HCT116 (cell line): Measurements from ENCODE around the gene FTSJ3. TPM values are rescaled to one million over a fixed set of nuclear protein-coding genes. Genes with fewer than 3 reads are reported as not detected.

Experiments
- ATAC-seq: fragments of 200-7000 bp; cut with Tn5 transposase; 2 replicates; pipeline ENCODE4 v1.9.1; 2020; ENCODE audit warnings: mild to moderate bottlenecking, moderate library complexity
- BruUV-seq: library from RNA; stranded (reverse); fragments of 400-500 nt; replicated peaks from 2 replicates; lab custom pipeline; 2021; lab: Mats Ljungman, UMichigan
- CTCF ChIA-PET: fragments of 300-600 bp; sonication (Branson Sonifier 250); formaldehyde crosslinking; loops from one replicate; lab custom pipeline; 2021; ENCODE audit warnings: antibody characterized with exemption; lab: Charles Lee
- POLR2A ChIA-PET: fragments of 300-600, 350-600 bp; sonication (Branson Sonifier 250); formaldehyde crosslinking; loops from one replicate; lab custom pipeline; 2021; ENCODE audit warnings: antibody characterized with exemption; lab: Charles Lee
- RAD21 ChIA-PET, 2 experiments: fragments of 300-600 bp; sonication (Branson Sonifier 250); formaldehyde crosslinking; loops; one replicate each; lab custom pipeline; 2023; ENCODE audit warnings: low total read pairs in 2 of 2; ENCODE audit not compliant: uncharacterized antibody in 2 of 2, unreplicated experiment in 2 of 2, low non-redundant PET in 1 of 2; lab: Charles Lee
- DNase-seq: peaks from one replicate; pipeline ENCODE4 v3.0.0-alpha.2; 2010; ENCODE audit warnings: low read depth, low spot score
- H2AFZ ChIP-seq: fragments of 200-600 bp; shearing (Covaris generic), sonication (generic); 2 replicates; pipeline ENCODE4 v1.6.1; 2017; ENCODE audit warnings: low read depth, mixed run types, mixed read lengths, antibody characterized with exemption, low read length; ENCODE audit not compliant: poor library complexity, severe bottlenecking
- H3K27ac ChIP-seq: 2 replicates; pipeline ENCODE4 v1.5.1; 2012; ENCODE audit warnings: low read depth, low read length
- H3K27me3 ChIP-seq: fragments of 200-600 bp; sonication (generic); 2 replicates; pipeline ENCODE4 v1.6.1; 2016; ENCODE audit warnings: mixed run types, low read length, mixed read lengths; ENCODE audit not compliant: insufficient read depth
- H3K36me3 ChIP-seq, 2 experiments: fragments of 200-500 bp in 1 of 2; fragments of 200-600 bp in 1 of 2; sonication (Bioruptor generic) in 1 of 2; sonication (generic) in 1 of 2; 2 replicates each; pipeline versions ENCODE4 v1.5.1 to v1.6.1; 2014 to 2016; ENCODE audit warnings: low read length in 2 of 2, inconsistent platforms in 1 of 2, mixed read lengths in 1 of 2, mixed run types in 1 of 2; ENCODE audit not compliant: insufficient read depth in 2 of 2, control insufficient read depth in 1 of 2
- H3K4me1 ChIP-seq, 2 experiments: fragments of 200-600 bp in 1 of 2; sonication (generic) in 1 of 2; 2 replicates each; pipeline versions ENCODE4 v1.5.1 to v1.6.1; 2012 to 2017; ENCODE audit warnings: low read length in 2 of 2, inconsistent platforms in 1 of 2, mild to moderate bottlenecking in 1 of 2, mixed read lengths in 1 of 2, mixed run types in 1 of 2, moderate library complexity in 1 of 2; ENCODE audit not compliant: insufficient read depth in 2 of 2, control insufficient read depth in 1 of 2
- H3K4me2 ChIP-seq: fragments of 200-600 bp; sonication (generic); 2 replicates; pipeline ENCODE4 v1.6.1; 2017; ENCODE audit warnings: mixed run types, low read length, mixed read lengths
- H3K4me3 ChIP-seq, 2 experiments: fragments of 200-600 bp in 1 of 2; sonication (generic) in 1 of 2; replicated peaks in 1 of 2; 2 replicates each; pipeline ENCODE4 v1.5.1; 2011 to 2016; ENCODE audit warnings: low read length in 2 of 2, control low read depth in 1 of 2, low read depth in 1 of 2, mild to moderate bottlenecking in 1 of 2, mixed read lengths in 1 of 2, mixed run types in 1 of 2
- H3K79me2 ChIP-seq: fragments of 200-600 bp; sonication (generic); 2 replicates; pipeline ENCODE4 v1.6.1; 2017; ENCODE audit warnings: mild to moderate bottlenecking, mixed run types, low read length, moderate library complexity, mixed read lengths; ENCODE audit not compliant: insufficient read depth
- H3K9ac ChIP-seq: fragments of 200-600 bp; sonication (generic); 2 replicates; pipeline ENCODE4 v1.6.1; 2016; ENCODE audit warnings: low read length, mixed read lengths
- H3K9me2 ChIP-seq: fragments of 200-600 bp; sonication (generic), shearing (Covaris generic); 2 replicates; pipeline ENCODE4 v1.6.1; 2017; ENCODE audit warnings: mixed run types, mild to moderate bottlenecking, moderate library complexity; ENCODE audit not compliant: insufficient read depth
- H3K9me3 ChIP-seq, 2 experiments: fragments of 200-500 bp in 1 of 2; fragments of 200-600 bp in 1 of 2; sonication (Bioruptor generic) in 1 of 2; sonication (generic) in 1 of 2; 2 replicates each; pipeline ENCODE4 v1.6.1; 2014 to 2017; ENCODE audit warnings: low read length in 2 of 2, mixed read lengths in 2 of 2, inconsistent platforms in 1 of 2, low read depth in 1 of 2, mild to moderate bottlenecking in 1 of 2, mixed run types in 1 of 2, moderate library complexity in 1 of 2; ENCODE audit not compliant: control insufficient read depth in 1 of 2, insufficient read depth in 1 of 2
- H4K20me1 ChIP-seq: fragments of 200-600 bp; sonication (generic), shearing (Covaris generic); 2 replicates; pipeline ENCODE4 v1.6.1; 2017; ENCODE audit warnings: mixed run types, mild to moderate bottlenecking, moderate library complexity; ENCODE audit not compliant: insufficient read depth
- EGR1 ChIP-seq: IDR thresholded peaks from 2 replicates; pipeline ENCODE4 v1.6.1; 2012; ENCODE audit warnings: low read depth
- EZH2phosphoT487 ChIP-seq: fragments of 200-600 bp; IDR thresholded peaks from 2 replicates; pipeline ENCODE4 v1.6.1; 2018; ENCODE audit warnings: antibody characterized with exemption, borderline replicate concordance
- FOSL1 ChIP-seq: IDR thresholded peaks from 2 replicates; pipeline ENCODE4 v1.6.1; 2012; ENCODE audit warnings: low read depth
- JUND ChIP-seq: IDR thresholded peaks from 2 replicates; pipeline ENCODE4 v1.6.1; 2012
- REST ChIP-seq: IDR thresholded peaks from 2 replicates; pipeline ENCODE4 v1.6.1; 2012; ENCODE audit warnings: low read depth
- intact Hi-C: fragments of 100-400 bp; cut with micrococcal nuclease; formaldehyde crosslinking; loops from 2 replicates; pipeline ENCODE4 v1.10.0; 2022
- total RNA-seq: library from RNA; stranded (reverse); gene quantifications from one replicate; pipeline ENCODE4 v1.2.1, GENCODE V29; 2021; ENCODE audit not compliant: unreplicated experiment
- TF ChIP-seq, protein P1 (sequence below): IDR thresholded peaks from 2 replicates; pipeline ENCODE4 v1.6.1; 2012

FTSJ3 gene
- total RNA-seq, 1 experiment from 2014 or later, result 70.9 TPM

- Histone ChIP-seq H3K9ac (no peak overlapping the region), H3K4me3 (no peak overlapping the region), H3K4me2 (no peak overlapping the region), H3K27ac (no peak overlapping the region), H4K20me1 (no peaks in the 10 kb centered on the region), H3K27me3 (no peaks in the 10 kb centered on the region), H3K4me1 (0 out of 4 replicates have a peak, but pooled peaks cover 0 to 3% of the 10 kb centered on the region in 2 experiments), H3K36me3 (no peaks in the 10 kb centered on the region), H2AFZ (no peak overlapping the region), H3K79me2 (no peaks in the 10 kb centered on the region), H3K9me3 (no peaks in the 10 kb centered on the region), H3K9me2 (no peaks in the 10 kb centered on the region)
- ChIA-PET POLR2A (no interaction called here), RAD21 (no interaction called here), CTCF (interaction anchor here (0.9 to 1.1 kb wide), 2 partner anchors 11 to 12 kb away, joined by 4 to 5 read pairs; no protein-coding TSS in a partner anchor)
- intact Hi-C loops, result no loop called here
- TF ChIP-seq, protein P1, sequence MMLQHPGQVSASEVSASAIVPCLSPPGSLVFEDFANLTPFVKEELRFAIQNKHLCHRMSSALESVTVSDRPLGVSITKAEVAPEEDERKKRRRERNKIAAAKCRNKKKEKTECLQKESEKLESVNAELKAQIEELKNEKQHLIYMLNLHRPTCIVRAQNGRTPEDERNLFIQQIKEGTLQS, result no peak
- no peak for TF ChIP-seq EZH2phosphoT487
- TF ChIP-seq FOSL1, result no peak
- TF ChIP-seq EGR1, result no peak
- no peak for TF ChIP-seq REST
- TF ChIP-seq JUND, result no peak
- BruUV-seq, result no TSS peak
- no peak for DNase-seq
- ATAC-seq, result no peak
Measured at GRCh38 chr17:63855185-63855584, 27.7 kb upstream of the FTSJ3 start.
